Stimulated activated CD4-positive, alpha-beta T cell treated with anti-CD3 and anti-CD28 coated beads, TNF-alpha, amount 100 ng/mL, for 48 hours (primary cell): ENCODE data around the gene ENTR1.
"Not testable (repeated sequence)": the region's sequence is repeated elsewhere in the genome, so short reads cannot be mapped to it uniquely, and the experiment has no call there.

ENCODE experiments used
- DNase-seq, 3 donors: peaks; one replicate each; pipeline ENCODE4 v3.0.0-alpha.2; 2020; ENCODE audit warnings: low read depth in 3 of 3

ENTR1 gene

GRCh38 chr9:136419092-136419420 lies 8.6 kb upstream of the ENTR1 start:
- no peak for DNase-seq

- no peak for DNase-seq
These were observed 8.0 kb upstream of the ENTR1 start for GRCh38 chr9:136418182-136419091.

- no peak for DNase-seq
These were observed 6.5 kb upstream of the ENTR1 start for GRCh38 chr9:136416914-136417313.

- no peak for DNase-seq
These were observed 6.0 kb upstream of the ENTR1 start for GRCh38 chr9:136416427-136416826.

GRCh38 chr9:136412962-136413361 lies 2.5 kb upstream of the ENTR1 start:
- DNase-seq = no peak

GRCh38 chr9:136411378-136411777 lies 964 bp upstream of the ENTR1 start:
- no peak for DNase-seq

- DNase-seq = no peak
These were observed 608 bp downstream of the ENTR1 start for GRCh38 chr9:136409557-136410455.

GRCh38 chr9:136407911-136408310 lies 2.5 kb downstream of the ENTR1 start:
- DNase-seq = no peak

GRCh38 chr9:136407061-136407460 lies 3.4 kb downstream of the ENTR1 start:
- DNase-seq = not testable (repeated sequence)

GRCh38 chr9:136405904-136406303 lies 4.5 kb downstream of the ENTR1 start:
- DNase-seq = not testable (repeated sequence)

- DNase-seq = no peak
These were observed 4.9 kb downstream of the ENTR1 start for GRCh38 chr9:136405481-136405880.

- no peak for DNase-seq
These were observed 5.6 kb downstream of the ENTR1 start for GRCh38 chr9:136404801-136405136.

- DNase-seq = peak in 1 of 3 donors; percentile 26
These were observed 6.3 kb downstream of the ENTR1 start for GRCh38 chr9:136403915-136404800.

- DNase-seq = peak in 2 of 3 donors; percentile 56 to 72
These were observed 6.9 kb downstream of the ENTR1 start for GRCh38 chr9:136403538-136403914.

- no peak for DNase-seq
These were observed 8.3 kb downstream of the ENTR1 start for GRCh38 chr9:136402067-136402466.

- no peak for DNase-seq
These were observed 9.1 kb downstream of the ENTR1 start for GRCh38 chr9:136401173-136401922.

GRCh38 chr9:136400038-136400834 lies 10.2 kb downstream of the ENTR1 start, which contains the start of gene SNAPC4:
Gene SNAPC4 (minus strand): TSS chr9:136400170. CDS start chr9:136398428, 1,742 bp downstream.
- DNase-seq = peak; percentile 75 to 80 (median 75)

- DNase-seq = no peak
These were observed 11.0 kb downstream of the ENTR1 start for GRCh38 chr9:136399176-136400037.

GRCh38 chr9:136398286-136398685 lies 12.1 kb downstream of the ENTR1 start:
- DNase-seq = no peak
